Activated CD8-positive, alpha-beta memory T cell treated with anti-CD3 and anti-CD28 coated beads, Interleukin-2, amount 50 U/mL, for 24 hours (primary cell): ENCODE measurements around the gene PPCDC.

ENCODE experiments used
- DNase-seq: peaks from one replicate; pipeline ENCODE4 v3.0.0-alpha.2; 2020; ENCODE audit errors: extremely low read depth

PPCDC gene, protein sequence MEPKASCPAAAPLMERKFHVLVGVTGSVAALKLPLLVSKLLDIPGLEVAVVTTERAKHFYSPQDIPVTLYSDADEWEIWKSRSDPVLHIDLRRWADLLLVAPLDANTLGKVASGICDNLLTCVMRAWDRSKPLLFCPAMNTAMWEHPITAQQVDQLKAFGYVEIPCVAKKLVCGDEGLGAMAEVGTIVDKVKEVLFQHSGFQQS

GRCh38 chr15:75023181-75023871 is at the start of gene PPCDC:
TSS of gene PPCDC (plus strand) at chr15:75023590. CDS start at chr15:75028319, 4,729 bp downstream.
- DNase-seq = peak; percentile 81

DNA sequence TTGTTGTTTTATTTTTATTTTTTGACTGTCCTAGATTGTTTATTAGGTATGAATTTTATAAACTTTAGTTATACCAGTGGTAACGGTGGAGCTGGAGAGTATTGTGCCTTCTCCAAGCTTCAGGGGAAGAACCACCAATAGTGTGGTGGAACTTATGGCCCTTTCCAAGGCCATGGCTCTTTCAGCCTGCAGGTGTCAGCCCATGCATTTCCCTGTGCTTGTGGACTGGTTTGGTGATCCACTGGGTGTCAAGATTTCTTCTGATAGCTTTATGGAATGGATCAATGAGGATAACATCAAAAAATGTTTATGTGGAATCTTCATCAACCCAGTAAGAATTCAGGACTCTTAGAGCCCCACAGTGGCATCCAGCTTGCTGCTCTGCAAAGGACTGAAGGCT is 47.2 kb upstream of the PPCDC start:
- DNase-seq = no peak

DNA sequence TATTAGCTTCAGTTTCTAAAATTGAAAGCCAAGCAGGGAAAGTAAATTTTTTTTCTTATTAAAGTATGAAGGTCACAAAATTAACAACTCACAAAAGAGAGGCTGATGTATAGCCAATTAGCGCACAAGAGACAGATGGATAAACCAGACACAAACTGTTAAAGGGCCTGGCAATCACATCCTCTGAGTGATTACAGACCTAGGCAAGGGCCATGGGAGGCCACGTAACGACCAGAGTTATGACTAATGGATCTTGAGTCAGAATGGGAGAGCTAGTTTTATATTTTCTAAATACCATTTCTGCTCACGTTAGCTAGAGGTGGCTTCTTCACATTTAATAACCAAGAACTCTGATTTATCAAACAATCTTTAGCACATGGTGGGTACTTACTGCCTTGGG is 45.8 kb upstream of the PPCDC start:
- DNase-seq = no peak

DNA sequence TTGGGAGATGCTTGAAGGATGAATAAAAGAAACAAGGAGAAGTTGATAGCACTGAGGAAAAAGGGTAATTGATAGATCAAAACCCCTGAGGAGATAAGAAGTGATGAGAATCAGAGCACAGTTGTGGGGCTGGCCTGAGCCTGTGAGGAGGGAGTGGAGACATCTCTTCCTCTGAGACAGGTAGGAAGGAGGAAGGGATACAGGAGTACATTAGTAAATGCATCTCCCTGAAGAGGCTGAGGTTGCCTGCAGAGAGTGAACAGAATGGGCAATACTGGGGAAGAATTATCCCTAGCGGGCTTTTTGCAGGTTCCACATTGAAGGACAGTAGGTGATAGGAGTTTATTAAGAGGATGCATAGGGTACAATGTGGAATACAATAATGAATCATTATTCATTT is 45.3 kb upstream of the PPCDC start:
- DNase-seq = no peak

- DNase-seq = peak; percentile 14
Measured at GRCh38 chr15:74978503-74978902, 44.9 kb upstream of the PPCDC start.

- DNase-seq = no peak
Measured at GRCh38 chr15:74982183-74982582, 41.2 kb upstream of the PPCDC start.

DNA sequence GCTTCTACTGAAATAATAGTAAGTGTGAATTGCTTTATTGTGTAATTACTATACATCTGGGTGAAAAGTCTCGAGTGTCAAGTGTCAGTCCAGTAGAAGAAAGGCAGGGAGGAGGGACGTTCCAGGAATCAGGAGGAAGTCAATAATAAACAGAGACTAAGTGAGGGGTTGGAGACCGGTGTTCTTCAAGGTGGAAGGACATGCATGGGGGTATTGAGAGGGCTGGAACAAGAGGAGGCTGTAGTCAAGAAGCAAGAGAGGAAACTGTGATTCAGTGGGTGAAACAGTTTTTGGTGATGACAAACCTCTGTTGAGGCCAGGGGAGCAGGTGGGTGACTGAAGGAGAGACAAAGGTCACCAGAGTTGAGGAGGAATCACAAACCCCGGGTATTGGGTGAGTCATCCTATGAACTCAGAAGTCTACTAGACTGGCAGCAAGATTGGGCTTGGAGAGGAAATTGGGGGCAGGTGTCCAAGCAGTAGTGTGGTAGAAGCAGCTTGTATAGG is 39.6 kb upstream of the PPCDC start:
- DNase-seq = no peak

GRCh38 chr15:74988007-74988800 is 35.2 kb upstream of the PPCDC start:
- DNase-seq = no peak

DNA sequence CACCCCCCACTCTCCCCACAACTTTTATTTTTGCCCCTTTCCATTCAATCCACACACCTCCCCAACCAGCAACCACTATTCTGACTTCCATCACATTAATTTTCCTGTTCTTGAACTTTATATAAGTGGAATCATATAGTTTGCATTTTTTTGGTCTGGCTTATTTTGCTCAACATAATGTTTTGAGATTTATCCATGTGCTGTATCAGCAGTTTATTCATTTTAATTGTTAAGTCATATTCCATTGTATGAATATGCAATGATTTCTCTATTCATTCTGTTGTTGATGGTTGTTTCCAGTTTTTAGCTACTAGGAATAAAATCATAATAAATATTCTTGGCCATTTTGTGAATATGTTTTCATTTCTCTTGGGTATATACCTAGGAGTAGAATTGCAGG is 33.9 kb upstream of the PPCDC start:
- no peak for DNase-seq

- no peak for DNase-seq
Measured at GRCh38 chr15:74992619-74993018, 30.8 kb upstream of the PPCDC start.

DNA sequence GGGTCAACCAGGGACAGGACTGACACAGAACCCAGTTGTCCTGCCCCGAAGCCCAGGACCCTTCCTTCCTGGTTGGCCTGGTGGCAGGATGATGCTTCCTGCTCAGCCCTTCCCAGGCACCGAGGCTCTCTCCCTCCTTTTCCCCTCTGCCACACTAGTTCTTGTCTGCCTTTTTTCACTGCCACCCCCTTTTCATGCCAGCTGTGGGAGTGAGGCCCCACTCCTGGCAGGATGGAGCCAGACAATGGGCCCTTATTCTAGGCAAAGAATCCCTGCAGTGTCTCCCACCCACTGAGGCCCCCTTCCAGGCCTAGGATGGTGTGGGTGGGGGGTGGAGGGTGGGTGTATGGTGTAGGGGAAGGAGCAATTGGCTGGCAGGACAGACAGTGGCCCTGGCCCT is 29.2 kb upstream of the PPCDC start:
- no peak for DNase-seq

- no peak for DNase-seq
Measured at GRCh38 chr15:74994685-74995084, 28.7 kb upstream of the PPCDC start.

DNA sequence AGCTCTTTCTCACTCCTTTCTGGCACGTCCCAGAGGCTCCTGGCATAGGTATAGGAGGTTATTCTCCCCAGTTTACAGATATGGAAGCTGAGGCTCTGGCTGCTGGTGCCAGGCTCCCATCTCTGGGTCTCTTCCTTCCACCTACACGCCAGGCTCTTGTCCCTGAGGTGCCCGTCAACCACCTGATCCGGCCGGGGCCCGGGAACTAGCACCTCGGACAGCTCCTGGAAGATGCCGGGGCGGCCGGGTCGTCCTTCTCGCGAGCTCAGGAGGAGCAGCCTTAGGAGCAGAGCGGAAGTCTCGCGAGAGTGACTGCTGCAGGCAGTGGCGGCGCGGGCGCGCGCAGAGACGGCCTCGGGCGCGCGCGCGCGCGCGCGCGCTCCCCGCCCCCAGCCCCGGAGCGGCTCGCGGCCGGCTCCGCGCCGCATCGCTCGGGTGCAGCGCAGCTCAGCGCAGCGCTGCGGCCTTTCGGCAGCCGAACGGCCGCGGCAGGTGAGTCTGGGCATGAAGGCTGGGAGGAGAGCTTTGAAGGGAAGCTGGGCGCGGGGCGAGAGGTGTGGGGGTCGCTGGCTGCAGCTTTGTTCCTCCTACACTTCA is 28.1 kb upstream of the PPCDC start, which contains the start of gene SCAMP5:
Gene SCAMP5, plus strand, starts transcription at position 382 of the 597 bp plus-strand sequence. CDS start 16,277 bp downstream, outside the sequence.
- peak; percentile 71 for DNase-seq

GRCh38 chr15:74995779-74996765 is 27.3 kb upstream of the PPCDC start:
- DNase-seq = no peak

DNA sequence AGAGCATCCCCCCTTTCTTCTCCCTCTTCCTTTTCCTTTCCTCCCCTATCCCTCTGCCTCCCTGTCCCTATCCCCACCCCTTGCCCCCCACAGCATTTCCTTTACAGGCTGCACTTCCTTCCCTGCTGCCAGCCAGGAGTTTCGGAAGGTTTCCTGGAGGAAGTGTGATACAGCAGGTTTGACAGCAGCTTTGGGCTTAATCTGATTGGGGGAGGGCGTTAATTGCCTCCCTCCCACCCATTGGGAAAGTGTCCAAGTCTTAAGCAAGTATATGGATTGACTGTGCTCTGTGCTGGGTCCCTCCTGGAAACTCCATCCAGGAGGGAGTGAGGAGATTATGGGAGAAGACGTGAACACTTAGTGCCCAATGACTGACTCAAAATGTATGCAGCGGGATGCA is 26.2 kb upstream of the PPCDC start:
- DNase-seq = no peak

- no peak for DNase-seq
Measured at GRCh38 chr15:74997543-74997942, 25.8 kb upstream of the PPCDC start.

DNA sequence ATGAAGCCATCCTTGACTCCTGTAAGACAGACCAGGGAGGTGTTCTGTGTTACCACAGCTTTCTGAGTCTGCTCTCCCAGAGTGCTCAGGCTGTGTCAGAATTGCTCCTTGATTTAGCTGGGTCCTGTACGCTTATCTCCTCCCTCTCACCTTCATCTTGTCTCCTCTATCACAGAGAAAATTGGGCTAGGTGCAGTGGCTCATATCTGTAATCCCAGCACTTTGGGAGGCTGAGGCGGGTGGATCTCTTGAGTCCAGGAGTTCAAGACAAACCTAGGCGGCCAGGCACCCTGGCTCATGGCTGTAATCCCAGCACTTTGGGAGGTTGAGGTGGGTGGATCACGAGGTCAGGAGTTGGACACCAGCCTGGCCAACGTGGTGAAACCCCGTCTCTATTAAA is 22.1 kb upstream of the PPCDC start:
- no peak for DNase-seq

GRCh38 chr15:75002398-75002797 is 21.0 kb upstream of the PPCDC start:
- no peak for DNase-seq

GRCh38 chr15:75007216-75007615 is 16.2 kb upstream of the PPCDC start:
- DNase-seq = no peak

- DNase-seq = no peak
Measured at GRCh38 chr15:75008221-75008625, 15.2 kb upstream of the PPCDC start.
